Skin epidermis (tissue), 12 donors: Measurements from ENCODE around the gene GALP.
"Not testable (repeated sequence)": the region's sequence is repeated elsewhere in the genome, so short reads cannot be mapped to it uniquely, and the experiment has no call there.

ENCODE experiments used
- H3K27ac ChIP-seq, 21 experiments: fragments of 200-600 bp; sonication (generic) in 11 of 21; one replicate each; pipeline ENCODE4 v1.5.0; 2020; ENCODE audit warnings: mild to moderate bottlenecking in 3 of 21, inconsistent platforms in 2 of 21, moderate library complexity in 2 of 21
- H3K4me3 ChIP-seq, 7 experiments: fragments of 200-600 bp; sonication (generic) in 2 of 7; one replicate each; pipeline ENCODE4 v1.5.0; 2020; ENCODE audit warnings: inconsistent platforms in 2 of 7, mild to moderate bottlenecking in 2 of 7, moderate library complexity in 1 of 7

The GALP gene

GRCh38 chr19:56175861-56176307, at the start of gene GALP:
TSS of gene GALP (plus strand) at chr19:56176008. CDS start at chr19:56177109, 1,101 bp downstream.
- not testable (repeated sequence) for H3K4me3 ChIP-seq, H3K27ac ChIP-seq

- no peak overlapping the region for H3K27ac ChIP-seq
These were observed 48.6 kb upstream of the GALP start for GRCh38 chr19:56126983-56127780.

GRCh38 chr19:56130006-56130405, 45.8 kb upstream of the GALP start:
- Histone ChIP-seq H3K4me3 (no peak overlapping the region), H3K27ac (no peak overlapping the region)

More at GRCh38 chr19:56126983-56127780, 48.6 kb upstream of the GALP start:
- no peak overlapping the region for H3K4me3 ChIP-seq

DNA sequence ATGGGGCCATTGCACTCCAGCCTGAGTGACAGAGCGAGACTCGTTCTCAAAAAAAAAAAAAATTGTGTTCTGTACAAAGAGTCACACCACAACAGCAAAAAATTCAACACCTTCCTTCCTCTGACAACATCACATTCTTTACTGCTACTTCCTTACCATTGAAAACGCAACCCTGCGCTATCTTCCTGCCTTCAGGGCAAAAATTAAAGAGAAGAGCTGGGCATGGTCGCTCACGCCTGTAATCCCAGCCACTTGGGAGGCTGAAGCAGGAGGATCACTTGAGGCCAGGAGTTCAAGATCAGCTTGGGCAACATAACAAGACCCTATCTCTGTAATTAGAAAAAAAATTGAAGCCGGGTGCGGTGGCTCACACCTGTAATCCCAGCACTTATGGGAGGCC, 44.2 kb upstream of the GALP start:
- no peak overlapping the region for H3K4me3 ChIP-seq
- H3K27ac ChIP-seq: no peak overlapping the region

GRCh38 chr19:56132316-56132822, 43.4 kb upstream of the GALP start:
- H3K4me3 ChIP-seq: no peak overlapping the region
- peak overlapping the region in 2 of 21 experiments; percentile 2 to 54 for H3K27ac ChIP-seq

- no peak overlapping the region for H3K4me3 ChIP-seq
- H3K27ac ChIP-seq: no peak overlapping the region
These were observed 41.8 kb upstream of the GALP start for GRCh38 chr19:56133858-56134653.

- Histone ChIP-seq H3K27ac (no peak overlapping the region), H3K4me3 (no peak overlapping the region)
These were observed 41.2 kb upstream of the GALP start for GRCh38 chr19:56134654-56134921.

- Histone ChIP-seq H3K27ac (no peak overlapping the region), H3K4me3 (no peak overlapping the region)
These were observed 39.4 kb upstream of the GALP start for GRCh38 chr19:56136362-56136761.

GRCh38 chr19:56137405-56137804, 38.4 kb upstream of the GALP start:
- no peak overlapping the region for H3K27ac ChIP-seq
- no peak overlapping the region for H3K4me3 ChIP-seq

DNA sequence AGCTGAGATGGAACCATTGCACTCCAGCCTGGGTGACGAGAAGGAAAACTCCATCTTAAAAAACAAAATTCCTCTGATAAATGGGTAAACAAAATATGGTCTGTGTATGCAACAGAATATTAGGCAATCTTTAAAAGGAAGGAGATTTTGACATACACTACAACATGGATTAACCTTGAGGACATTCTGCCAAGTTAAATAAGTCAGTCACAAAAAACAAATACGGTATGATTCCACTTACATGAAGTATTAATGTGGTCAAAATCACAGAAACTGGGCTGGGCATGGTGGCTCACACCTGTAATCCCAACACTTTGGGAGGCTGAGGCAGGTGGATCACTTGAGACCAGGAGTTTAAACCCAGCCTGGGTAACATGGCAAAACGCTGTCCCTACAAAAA, 37.7 kb upstream of the GALP start:
- Histone ChIP-seq H3K27ac (no peak overlapping the region), H3K4me3 (no peak overlapping the region)

DNA sequence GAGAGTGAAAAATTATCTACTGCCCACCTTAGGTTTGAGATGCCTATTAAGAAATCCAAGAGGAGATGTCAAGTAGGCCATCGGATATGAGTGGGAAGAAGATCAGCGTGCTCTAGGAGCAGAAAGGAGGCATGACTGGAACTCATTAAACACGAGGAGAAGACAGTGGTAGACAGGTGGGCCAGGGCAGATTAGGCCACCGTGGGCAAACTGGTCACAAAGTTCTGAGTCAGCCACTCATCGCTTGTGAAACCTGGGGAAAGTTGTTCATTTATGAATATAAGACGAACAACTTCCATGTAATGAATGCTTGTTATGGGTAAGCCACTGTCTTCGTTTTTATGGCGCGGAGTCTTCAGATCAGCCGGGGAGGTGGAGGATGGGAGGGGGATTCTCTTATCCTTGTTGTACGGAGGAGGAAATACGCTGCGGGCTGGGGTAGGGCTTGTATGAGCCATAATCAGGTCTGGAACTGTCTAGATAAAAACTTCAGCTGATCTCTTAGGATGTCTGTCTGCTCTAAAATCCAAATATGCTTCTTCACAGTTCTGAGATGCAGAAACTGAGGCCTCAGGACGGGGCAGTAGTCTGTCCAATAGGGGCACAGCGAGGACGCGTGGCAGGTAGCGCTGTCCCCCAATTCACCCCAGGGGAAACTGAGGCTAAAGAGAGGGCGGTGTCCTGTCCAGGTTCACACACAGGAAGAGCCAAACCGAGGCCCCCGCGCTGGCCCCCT, 35.8 kb upstream of the GALP start:
- Histone ChIP-seq H3K4me3 (peak overlapping the region; percentile 38 to 67 (median 51)), H3K27ac (peak overlapping the region; percentile 13 to 91 (median 84))

DNA sequence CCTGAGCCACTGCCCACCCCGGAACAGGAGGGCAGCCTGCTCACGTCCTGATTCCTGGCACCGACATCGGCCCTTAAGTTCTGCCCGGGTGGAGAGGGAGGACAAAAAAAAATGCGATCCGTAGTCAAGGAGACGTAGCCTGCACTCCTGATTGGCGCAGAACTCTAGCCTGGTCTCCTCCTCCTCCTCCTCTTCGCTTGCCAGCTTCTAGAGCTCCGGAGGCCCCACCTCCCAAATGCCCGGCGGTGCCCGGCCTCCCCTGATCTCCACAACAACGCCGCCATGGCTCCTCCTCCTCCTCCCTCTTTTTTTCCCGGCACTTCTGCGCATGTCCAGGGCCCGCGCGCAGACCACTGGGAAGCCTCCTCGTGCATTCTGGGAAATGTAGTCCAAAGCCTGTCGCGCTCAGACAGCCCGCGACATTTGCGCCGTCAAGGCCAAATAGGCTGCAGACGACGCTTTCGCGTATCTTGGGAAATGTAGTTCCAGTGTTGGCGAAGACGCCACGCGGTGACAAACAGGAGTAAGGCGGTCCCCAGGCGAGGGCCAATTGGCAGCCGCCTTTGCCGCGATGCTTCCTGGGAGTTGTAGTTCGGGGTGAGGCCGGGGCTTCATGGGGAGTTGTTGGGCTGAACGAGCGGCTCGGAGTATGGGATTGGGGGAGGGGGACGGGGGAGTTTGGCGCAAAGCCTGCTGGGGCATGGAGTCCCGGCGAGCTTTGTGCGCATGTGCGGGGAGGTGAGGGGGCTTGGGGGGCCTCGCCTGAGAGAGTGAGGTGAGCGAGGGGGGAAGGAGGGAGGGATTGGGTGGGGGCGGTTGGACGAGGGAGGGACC, 35.0 kb upstream of the GALP start, which contains the start of gene ZNF444:
Gene ZNF444 (plus strand): TSS at position 705 of the 834 bp plus-strand sequence. CDS start 5,625 bp downstream, outside the sequence.
- H3K27ac ChIP-seq: peak within 1 kb of the TSS; percentile 31 to 91 (median 84)
- peak within 1 kb of the TSS; percentile 38 to 67 (median 51) for H3K4me3 ChIP-seq

DNA sequence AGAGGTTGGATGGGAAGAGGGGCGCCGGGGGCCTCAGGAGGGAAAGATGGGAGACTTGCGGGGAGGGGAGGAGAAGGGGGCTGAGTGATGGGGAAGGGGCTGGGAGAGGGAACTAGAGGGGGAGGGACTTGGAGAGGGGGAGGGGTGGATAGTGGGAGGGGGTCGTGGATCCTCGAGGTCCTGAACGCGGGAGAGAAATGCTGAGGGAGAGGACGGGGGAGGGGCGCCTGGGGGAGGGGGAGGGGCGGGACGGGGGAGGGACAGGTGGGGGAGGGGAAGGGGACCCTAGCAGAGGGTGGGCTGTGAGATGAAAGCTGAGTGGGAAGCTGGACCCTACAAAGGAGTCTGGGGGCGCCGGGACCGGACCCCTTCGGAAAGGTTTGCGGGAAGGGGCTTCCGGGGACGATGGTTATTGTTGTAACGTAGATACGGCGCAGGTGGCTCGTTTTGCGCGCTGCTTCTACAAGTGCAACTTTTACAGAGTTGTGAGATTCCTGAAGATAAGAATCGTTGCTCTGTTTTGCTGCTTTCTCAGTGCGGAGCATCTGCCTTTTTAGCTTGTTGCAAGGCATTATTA, 34.3 kb upstream of the GALP start:
- H3K27ac ChIP-seq: peak overlapping the region; percentile 31 to 91 (median 84)

GRCh38 chr19:56142087-56142787, 33.6 kb upstream of the GALP start:
- peak overlapping the region in 14 of 21 experiments; percentile 9 to 91 (median 85) for H3K27ac ChIP-seq
- H3K4me3 ChIP-seq: peak overlapping the region in 6 of 7 experiments; percentile 38 to 67 (median 53)

More for the DNA sequence above, 34.3 kb upstream of the GALP start:
- peak overlapping the region; percentile 38 to 67 (median 51) for H3K4me3 ChIP-seq

GRCh38 chr19:56142897-56143434, 32.8 kb upstream of the GALP start:
- Histone ChIP-seq H3K4me3 (no peak overlapping the region), H3K27ac (peak overlapping the region in 5 of 21 experiments; percentile 0 to 52 (median 38))

DNA sequence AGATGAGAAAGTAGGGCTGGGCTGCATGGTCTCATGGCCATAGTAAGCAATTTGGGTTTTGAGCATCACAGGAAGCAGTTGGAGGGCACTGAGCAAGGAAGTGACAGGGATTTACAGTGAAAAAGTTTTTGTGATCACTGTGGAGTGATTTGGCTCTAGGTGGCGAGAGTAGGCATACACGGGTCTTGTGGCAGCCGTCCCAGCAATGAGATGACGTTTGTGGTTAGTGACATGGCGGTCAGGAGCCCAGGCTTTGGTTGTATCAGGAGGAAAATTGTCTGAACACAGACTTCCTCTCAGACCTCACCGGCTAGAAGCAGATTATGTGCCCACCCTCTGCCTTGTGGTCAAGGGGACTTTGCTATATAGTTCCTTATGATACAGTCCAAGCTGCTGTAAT, 31.4 kb upstream of the GALP start:
- H3K27ac ChIP-seq: no peak overlapping the region
- H3K4me3 ChIP-seq: no peak overlapping the region

DNA sequence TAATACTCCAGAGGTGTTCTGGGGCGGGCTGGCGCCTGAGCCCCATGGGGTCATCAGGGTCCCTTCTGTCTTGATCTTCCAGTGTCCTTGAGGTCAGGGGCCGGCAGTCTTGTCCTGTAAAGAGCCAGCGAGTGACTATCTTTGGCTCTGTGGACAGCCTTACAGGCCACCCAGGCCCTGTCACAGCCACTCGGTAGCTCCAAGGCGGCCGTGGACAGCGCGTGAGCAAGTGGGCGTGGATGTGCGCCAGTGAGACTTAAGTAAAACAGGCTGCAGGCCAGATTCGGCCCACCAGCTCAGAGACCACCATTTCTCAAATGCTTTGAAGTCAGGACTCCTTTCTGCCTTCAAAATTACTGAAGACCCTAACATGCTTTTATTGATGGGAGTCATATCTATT, 31.0 kb upstream of the GALP start:
- Histone ChIP-seq H3K4me3 (no peak overlapping the region), H3K27ac (no peak overlapping the region)

DNA sequence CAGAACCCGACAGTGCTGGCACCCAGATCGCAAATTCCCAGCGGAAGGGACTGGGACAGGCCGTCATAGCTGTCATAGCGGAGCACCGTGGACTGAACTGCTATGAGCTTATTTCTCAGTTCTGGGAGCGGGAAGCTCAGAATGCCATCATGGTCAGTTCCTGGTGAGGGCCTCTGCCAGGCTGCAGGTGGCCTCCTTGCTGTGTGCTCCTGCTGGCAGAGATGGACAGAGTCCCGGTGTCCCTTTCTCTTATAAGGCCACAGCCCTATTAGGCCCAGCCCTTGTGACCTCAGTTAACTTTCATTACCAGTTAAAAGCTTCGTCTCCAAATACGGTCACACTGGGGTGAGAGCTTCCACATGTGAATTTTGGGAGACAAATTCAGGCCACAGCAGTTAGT, 30.1 kb upstream of the GALP start:
- Histone ChIP-seq H3K4me3 (no peak overlapping the region), H3K27ac (no peak overlapping the region)
